K562 (cell line): ENCODE data around the gene FRK. TPM values are rescaled to one million over a fixed set of nuclear protein-coding genes. Genes with fewer than 3 reads are reported as not detected.
A peak's percentile ranks its signal among the peaks of the same experiment; 100 is the strongest.

Experiments
- CEBPG ChIP-seq, 3 experiments: fragments of 200-800 bp in 1 of 3; sonication (Bioruptor generic) in 1 of 3; sonication (generic) in 1 of 3; formaldehyde crosslinking in 1 of 3; IDR thresholded peaks in 2 of 3; conservative IDR thresholded peaks in 1 of 3; 2 replicates each; pipeline versions ENCODE4 v1.6.1 to v1.8.0; 2016 to 2022; ENCODE audit warnings: missing compliant biosample characterization in 2 of 3, missing genetic modification characterization in 2 of 3, mild to moderate bottlenecking in 1 of 3, missing genetic modification reagents in 1 of 3
- E2F1 ChIP-seq: sonication (generic); formaldehyde crosslinking; IDR thresholded peaks from 2 replicates; pipeline ENCODE4 v1.8.1; 2023; ENCODE audit warnings: mild to moderate bottlenecking, missing genetic modification reagents, moderate library complexity
- HMGXB4 ChIP-seq: sonication (generic); formaldehyde crosslinking; IDR thresholded peaks from 2 replicates; pipeline ENCODE4 v1.8.1; 2023; ENCODE audit warnings: mild to moderate bottlenecking, missing genetic modification reagents
- MEIS2 ChIP-seq: fragments of 450-650 bp; IDR thresholded peaks from 2 replicates; pipeline ENCODE4 v1.6.1; 2014; ENCODE audit warnings: mild to moderate bottlenecking; ENCODE audit not compliant: partially characterized antibody
- polyA plus RNA-seq, 8 experiments: library from polyadenylated mRNA; depleted of rRNA in 4 of 8; stranded (reverse) in 5 of 8; unstranded in 3 of 8; fragments of >200 nt; fragmentation: Nextera tagmentation in 2 of 8; fragmentation: Illumina TruSeq in 1 of 8; extraction: Ambion mirVana in 2 of 8; extraction: Trizol in 1 of 8; gene quantifications; 2 replicates each; pipeline versions ENCODE4 v1.2.1 to v1.2.3, GENCODE V29; 2011 to 2014; ENCODE audit warnings: inconsistent platforms in 1 of 8, missing spikeins in 1 of 8
- total RNA-seq, 7 experiments: library from RNA; depleted of rRNA in 6 of 7; stranded (reverse); fragments of >200 nt in 6 of 7; fragmentation: Illumina TruSeq in 2 of 7; extraction: Trizol in 2 of 7; gene quantifications; 2 replicates each; pipeline versions ENCODE4 v1.2.1 to v1.2.3, GENCODE V29; 2011 to 2021; ENCODE audit warnings: low replicate concordance in 1 of 7

Gene FRK
- total and polyA plus RNA-seq, 9 of the 15 experiments (the other 6 are each of a cell fraction or from before 2014, with no cell fraction given) = 0.01 to 0.29 (median 0.09) TPM

- TF ChIP-seq HMGXB4 (CRISPR knock-in tag) (no peak), E2F1 (CRISPR knock-in tag) (no peak), MEIS2 (peak; percentile 33), CEBPG (CRISPR knock-in tag; IDR thresholded peaks at IDR 0.05) (no peak), CEBPG (tag; conservative IDR thresholded peaks at IDR 0.05 in 1 of 2, IDR thresholded peaks at IDR 0.05 in 1 of 2) (peak; percentile 18 to 35; a peak in 1 of 4 replicates)
These were observed 52.0 kb downstream of the FRK start (continued) for GRCh38 chr6:116008470-116009243.
